Activated T-cell treated with anti-CD3 and anti-CD28 coated beads for 4 hours (primary cell): ENCODE results near the gene JMJD7.

Experiments
- DNase-seq: peaks from one replicate; pipeline ENCODE4 v3.0.0-alpha.2; 2020

Gene JMJD7

DNA sequence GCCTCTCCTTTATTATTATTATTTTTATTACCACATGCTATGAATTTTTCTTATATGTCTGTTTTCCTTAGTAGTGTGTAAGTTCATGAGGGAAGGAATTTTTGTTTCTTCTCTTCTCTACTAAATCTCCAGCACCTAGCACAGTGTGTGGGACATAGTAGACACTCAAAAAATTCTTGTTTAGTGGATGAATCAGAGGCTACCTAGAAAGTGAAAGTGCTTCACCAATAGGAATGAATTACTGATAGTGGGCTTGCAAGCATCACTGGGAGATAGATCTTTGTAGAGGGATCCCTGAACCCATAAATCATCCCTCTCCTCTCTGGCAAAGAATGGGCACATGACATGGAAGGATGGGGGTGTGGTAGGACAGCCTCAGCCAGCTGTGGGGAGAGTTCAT, 57.4 kb downstream of the JMJD7 start:
- DNase-seq: no peak

DNA sequence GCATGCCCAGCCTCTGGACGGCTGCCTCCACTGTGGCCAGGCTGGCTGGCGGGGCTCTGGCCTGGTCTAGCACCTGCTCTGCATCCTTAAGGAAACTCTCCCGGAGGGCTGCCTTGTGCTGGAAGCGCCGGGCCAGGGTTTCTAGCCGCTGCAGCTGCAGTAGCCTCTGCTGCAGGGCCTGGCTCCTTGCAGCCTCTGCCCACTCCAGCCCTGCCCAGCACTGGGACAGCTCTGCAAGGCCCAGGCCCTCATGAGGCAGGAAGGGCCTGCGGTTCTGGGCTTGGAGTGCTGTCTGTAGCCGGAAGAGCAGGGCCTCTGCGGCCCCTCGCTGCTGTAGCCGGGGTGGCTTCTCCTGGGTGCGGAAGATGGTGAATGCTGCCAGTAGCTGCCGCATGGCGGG, 57.9 kb downstream of the JMJD7 start:
- no peak for DNase-seq

DNA sequence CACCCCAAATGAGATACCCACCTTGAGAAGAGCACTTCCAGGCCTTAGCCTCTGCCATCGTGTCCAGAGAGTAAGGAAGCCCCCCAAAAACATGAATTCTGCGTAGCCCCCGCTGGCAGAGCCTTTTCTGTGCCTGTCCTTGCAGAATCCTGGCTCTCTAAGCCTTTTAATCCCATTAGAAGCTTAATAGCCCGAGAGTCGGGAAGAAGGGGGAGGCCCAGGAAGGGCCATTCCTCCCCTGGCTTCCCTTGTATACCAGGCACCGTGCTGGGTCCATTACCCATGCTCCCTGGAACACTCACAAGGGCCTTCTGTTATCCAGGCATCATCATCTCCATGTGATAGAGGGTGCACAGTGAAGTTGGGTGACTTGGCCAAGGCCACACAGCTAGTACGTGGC, 58.8 kb downstream of the JMJD7 start:
- no peak for DNase-seq

DNA sequence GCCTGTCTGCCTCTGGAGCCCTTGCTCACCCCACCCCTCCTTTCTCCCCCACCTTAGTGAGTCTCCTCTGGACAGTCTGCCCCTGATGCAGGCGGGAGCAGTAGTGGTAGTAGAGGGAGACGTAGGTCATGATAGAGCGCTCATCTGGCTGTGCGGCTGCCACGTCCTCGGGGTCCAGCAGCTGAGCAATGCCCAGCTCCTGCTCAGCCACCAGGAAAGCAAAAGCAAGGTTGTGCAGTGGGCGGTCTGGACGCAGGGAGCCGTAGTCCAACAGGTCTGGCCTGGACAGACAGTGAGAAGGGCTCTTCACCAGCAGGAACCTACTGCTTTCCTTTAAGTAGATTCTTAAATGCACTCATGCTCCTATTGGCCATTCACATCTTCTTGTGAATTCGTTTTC, 59.3 kb downstream of the JMJD7 start:
- no peak for DNase-seq
